SK-N-SH (cell line): ENCODE results near the gene EXOSC2. TPM values are rescaled to one million over a fixed set of nuclear protein-coding genes. Genes with fewer than 3 reads are reported as not detected.
A peak's percentile ranks its signal among the peaks of the same experiment; 100 is the strongest.

Source experiments
- CTCF ChIA-PET: fragments of 300-600, 350-600 bp; formaldehyde crosslinking; extraction: SDS; loops from one replicate; lab custom pipeline; 2021; lab: Yijun Ruan, JAX
- POLR2A ChIA-PET: fragments of 350-600 bp; sonication (Branson Sonifier 250); formaldehyde crosslinking; extraction: SDS; loops from one replicate; lab custom pipeline; 2020; ENCODE audit warnings: antibody characterized with exemption, inconsistent platforms; lab: Yijun Ruan, JAX
- DNase-seq: peaks from one replicate; pipeline ENCODE4 v3.0.0; 2012
- H2AFZ ChIP-seq: fragments of 200-600 bp; sonication (generic); 2 replicates; pipeline ENCODE4 v1.8.1; 2016; ENCODE audit warnings: antibody characterized with exemption, mild to moderate bottlenecking, low read depth
- H3F3A ChIP-seq: fragments of 200-600 bp; sonication (generic); replicated peaks from 2 replicates; pipeline ENCODE3; 2016; ENCODE audit warnings: antibody characterized with exemption, mild to moderate bottlenecking; ENCODE audit not compliant: insufficient read depth
- H3K27ac ChIP-seq, 2 experiments: fragments of 200-500 bp in 1 of 2; fragments of 200-600 bp in 1 of 2; sonication (Bioruptor generic) in 1 of 2; sonication (generic), shearing (Covaris generic) in 1 of 2; 2 replicates each; pipeline versions ENCODE4 v1.5.1 to v1.6.1; 2014 to 2016; ENCODE audit warnings: low read depth in 2 of 2, inconsistent platforms in 1 of 2, low read length in 1 of 2, mild to moderate bottlenecking in 1 of 2, mixed read lengths in 1 of 2
- H3K27me3 ChIP-seq: fragments of 200-600 bp; sonication (generic), shearing (Covaris generic); 2 replicates; pipeline ENCODE4 v1.6.1; 2016; ENCODE audit warnings: mixed run types; ENCODE audit not compliant: insufficient read depth
- H3K36me3 ChIP-seq, 2 experiments: fragments of 200-500 bp in 1 of 2; fragments of 200-600 bp in 1 of 2; sonication (Bioruptor generic) in 1 of 2; sonication (generic) in 1 of 2; replicated peaks in 1 of 2; 2 replicates each; pipeline versions ENCODE3 to v1.5.1; 2014 to 2016; ENCODE audit warnings: low read length in 1 of 2, mild to moderate bottlenecking in 1 of 2; ENCODE audit not compliant: insufficient read depth in 2 of 2, control insufficient read depth in 1 of 2
- H3K4me1 ChIP-seq, 2 experiments: fragments of 200-500 bp in 1 of 2; fragments of 200-600 bp in 1 of 2; sonication (Bioruptor generic) in 1 of 2; sonication (generic), shearing (Covaris generic) in 1 of 2; 2 replicates each; pipeline versions ENCODE4 v1.5.1 to v1.6.1; 2014 to 2016; ENCODE audit warnings: low read depth in 1 of 2, low read length in 1 of 2, mixed run types in 1 of 2; ENCODE audit not compliant: insufficient read depth in 2 of 2, control insufficient read depth in 1 of 2
- H3K4me2 ChIP-seq: fragments of 200-600 bp; sonication (generic), shearing (Covaris generic); 2 replicates; pipeline ENCODE4 v1.6.1; 2017; ENCODE audit warnings: mixed run types
- H3K4me3 ChIP-seq, 2 experiments: fragments of 200-500 bp in 1 of 2; fragments of 200-600 bp in 1 of 2; sonication (Bioruptor generic) in 1 of 2; sonication (generic), shearing (Covaris generic) in 1 of 2; 2 replicates each; pipeline versions ENCODE4 v1.5.1 to v1.8.1; 2014 to 2016; ENCODE audit warnings: low read depth in 2 of 2, inconsistent platforms in 1 of 2, low read length in 1 of 2, mild to moderate bottlenecking in 1 of 2, mixed read lengths in 1 of 2, moderate library complexity in 1 of 2
- H3K79me2 ChIP-seq: fragments of 200-600 bp; sonication (generic); 2 replicates; pipeline ENCODE4 v1.8.1; 2017; ENCODE audit warnings: mild to moderate bottlenecking; ENCODE audit not compliant: insufficient read depth
- H3K9ac ChIP-seq: fragments of 200-600 bp; sonication (generic); 2 replicates; pipeline ENCODE4 v1.6.1; 2017; ENCODE audit warnings: mixed run types
- H3K9me2 ChIP-seq: fragments of 200-600 bp; sonication (generic); 2 replicates; pipeline ENCODE4 v1.6.1; 2017; ENCODE audit warnings: mixed run types
- H3K9me3 ChIP-seq: fragments of 200-600 bp; sonication (generic); 2 replicates; pipeline ENCODE4 v1.6.1; 2017; ENCODE audit warnings: mixed run types, mild to moderate bottlenecking, moderate library complexity
- H4K20me1 ChIP-seq: fragments of 200-600 bp; sonication (generic); 2 replicates; pipeline ENCODE4 v1.6.1; 2017; ENCODE audit warnings: mild to moderate bottlenecking, mixed run types; ENCODE audit not compliant: insufficient read depth
- CHD2 ChIP-seq: fragments of 150-350 bp; IDR thresholded peaks from 2 replicates; pipeline ENCODE4 v1.6.1; 2018; ENCODE audit warnings: low read length; ENCODE audit not compliant: partially characterized antibody
- FOSL2 ChIP-seq: IDR thresholded peaks from 2 replicates; pipeline ENCODE4 v1.4.0; 2012; ENCODE audit warnings: low read depth, mild to moderate bottlenecking, moderate library complexity, borderline replicate concordance
- MAX ChIP-seq: IDR thresholded peaks from 2 replicates; pipeline ENCODE4 v1.4.0; 2012; ENCODE audit warnings: low read depth
- MXI1 ChIP-seq: IDR thresholded peaks from 2 replicates; pipeline ENCODE4 v1.6.1; 2012; ENCODE audit warnings: mild to moderate bottlenecking, low read depth, low read length, improper control_type of control experiment
- NFIC ChIP-seq: IDR thresholded peaks from 2 replicates; pipeline ENCODE4 v1.4.0; 2012; ENCODE audit warnings: borderline replicate concordance
- NRF1 ChIP-seq: IDR thresholded peaks from 2 replicates; pipeline ENCODE4 v1.6.1; 2012; ENCODE audit warnings: low read depth, mild to moderate bottlenecking, low read length
- REST ChIP-seq: IDR thresholded peaks from 2 replicates; pipeline ENCODE4 v1.6.1; 2012; ENCODE audit warnings: mild to moderate bottlenecking, low read depth, low read length, moderate library complexity
- SIN3A ChIP-seq: IDR thresholded peaks from 2 replicates; pipeline ENCODE4 v1.6.1; 2012; ENCODE audit warnings: low read depth, mild to moderate bottlenecking, low read length, moderate library complexity, borderline replicate concordance
- TAF1 ChIP-seq: IDR thresholded peaks from 2 replicates; pipeline ENCODE4 v1.6.1; 2012; ENCODE audit warnings: low read depth, mild to moderate bottlenecking, low read length, moderate library complexity, borderline replicate concordance
- TEAD4 ChIP-seq: IDR thresholded peaks from 2 replicates; pipeline ENCODE4 v1.4.0; 2012; ENCODE audit warnings: mild to moderate bottlenecking, borderline replicate concordance; ENCODE audit not compliant: insufficient read depth
- YY1 ChIP-seq: IDR thresholded peaks from 2 replicates; pipeline ENCODE4 v1.4.0; 2012; ENCODE audit warnings: low read depth, mild to moderate bottlenecking
- ZBTB33 ChIP-seq: IDR thresholded peaks from 2 replicates; pipeline ENCODE4 v1.4.0; 2012; ENCODE audit warnings: low read depth, borderline replicate concordance
- WGBS: methylation state at CpG from one replicate; pipeline ENCODE4 v1.1.6; 2017; ENCODE audit warnings: low lambda C conversion rate; 5-methylcytosine and 5-hydroxymethylcytosine counted together
- polyA plus RNA-seq, 3 experiments: library from polyadenylated mRNA; depleted of rRNA; stranded (reverse); fragments of >200 nt; gene quantifications; 2 replicates each; pipeline ENCODE4 v1.2.3, GENCODE V29; 2012

Gene EXOSC2
- polyA plus RNA-seq, 1 of the 3 experiments (the other 2 are of a cell fraction) = 28.7 TPM

GRCh38 chr9:130680836-130681768, 12.5 kb upstream of the EXOSC2 start:
- H3K9ac ChIP-seq = no peak overlapping the region
- H3K4me2 ChIP-seq = peak overlapping the region; percentile 92
- CTCF ChIA-PET = interaction anchor here (1.2 to 15.3 kb wide), 5 partner anchors 13 to 233 kb away, joined by 3 to 520 read pairs (median 16); no protein-coding TSS in a partner anchor
- H3K9me3 ChIP-seq = no peaks in the 10 kb centered on the region
- TF ChIP-seq TEAD4 = no peak
- TF ChIP-seq FOSL2 = peak; percentile 38; the same call in 1 of the 2 replicates
- TF ChIP-seq NRF1 = peak; percentile 91
- no peak for TF ChIP-seq NFIC
- peak; percentile 91 for TF ChIP-seq MAX
- TF ChIP-seq REST = no peak
- TF ChIP-seq SIN3A = 0 out of 2 replicates have a peak, but pooled peaks have one; percentile 42
- TF ChIP-seq MXI1 = peak; percentile 77
- peak; percentile 91 for DNase-seq
- H3K36me3 ChIP-seq = no peaks in the 10 kb centered on the region
- peak overlapping the region; percentile 93; the same call in 1 of the 2 replicates for H2AFZ ChIP-seq
- no peaks in the 10 kb centered on the region for H3K9me2 ChIP-seq
- POLR2A ChIA-PET = no interaction called here
- H3K27me3 ChIP-seq = no peaks in the 10 kb centered on the region
- peak overlapping the region; percentile 58 to 61 for H3K4me3 ChIP-seq
- H3K4me1 ChIP-seq = peaks cover 0 to 11% of the 10 kb centered on the region in 2 experiments; a peak in 1 of 4 replicates
- H3K27ac ChIP-seq = peak overlapping the region in 1 of 2 experiments; percentile 19; a peak in 1 of 4 replicates
- H4K20me1 ChIP-seq = no peaks in the 10 kb centered on the region
- no peaks in the 10 kb centered on the region for H3K79me2 ChIP-seq
- no peaks in the 10 kb centered on the region for H3F3A ChIP-seq
- 10% methylated on average over 26 of the region's 116 CpGs for WGBS

- no peaks in the 10 kb centered on the region for H3K79me2 ChIP-seq
- H3K4me2 ChIP-seq = peak overlapping the region; percentile 92
- H3K4me1 ChIP-seq = peaks cover 0 to 11% of the 10 kb centered on the region in 2 experiments; a peak in 1 of 4 replicates
- H3F3A ChIP-seq = no peaks in the 10 kb centered on the region
- DNase-seq = no peak
- TF ChIP-seq YY1 (no peak), ZBTB33 (no peak), CHD2 (no peak), TAF1 (no peak)
- POLR2A ChIA-PET = no interaction called here
- H2AFZ ChIP-seq = peak overlapping the region; percentile 81; the same call in 1 of the 2 replicates
- H3K27me3 ChIP-seq = no peaks in the 10 kb centered on the region
- H3K9ac ChIP-seq = no peak overlapping the region
- H3K36me3 ChIP-seq = no peaks in the 10 kb centered on the region
- 20% methylated on average over 1 of the region's 45 CpGs for WGBS
- H3K9me2 ChIP-seq = no peaks in the 10 kb centered on the region
- H3K27ac ChIP-seq = no peak overlapping the region; a peak in 1 of 4 replicates
- H4K20me1 ChIP-seq = no peaks in the 10 kb centered on the region
- H3K9me3 ChIP-seq = no peaks in the 10 kb centered on the region
- CTCF ChIA-PET = interaction anchor here (0.7 to 15.3 kb wide), 38 partner anchors 9 to 418 kb away, joined by 3 to 520 read pairs (median 4); partner anchors contain the start of gene EXOSC2
- H3K4me3 ChIP-seq = peak overlapping the region; percentile 54 to 58
Observed at GRCh38 chr9:130681769-130682420, 11.7 kb upstream of the EXOSC2 start.
